HG03575 (cell line): ENCODE data around the gene YES1.
"Not testable (repeated sequence)": the region's sequence is repeated elsewhere in the genome, so short reads cannot be mapped to it uniquely, and the experiment has no call there.

Source experiments
- ATAC-seq: cut with Tn5 transposase; IDR thresholded peaks from one replicate; pipeline ENCODE4 v1.9.1; 2021; ENCODE audit not compliant: unreplicated experiment, insufficient number of reproducible peaks, low FRiP score; ENCODE audit errors: extremely low read depth

YES1 gene

GRCh38 chr18:799943-800342 lies 12.1 kb downstream of the YES1 start:
- no peak for ATAC-seq

GRCh38 chr18:795383-795782 lies 16.7 kb downstream of the YES1 start:
- not testable (repeated sequence) for ATAC-seq

GRCh38 chr18:789397-789796 lies 22.6 kb downstream of the YES1 start:
- ATAC-seq = no peak

DNA sequence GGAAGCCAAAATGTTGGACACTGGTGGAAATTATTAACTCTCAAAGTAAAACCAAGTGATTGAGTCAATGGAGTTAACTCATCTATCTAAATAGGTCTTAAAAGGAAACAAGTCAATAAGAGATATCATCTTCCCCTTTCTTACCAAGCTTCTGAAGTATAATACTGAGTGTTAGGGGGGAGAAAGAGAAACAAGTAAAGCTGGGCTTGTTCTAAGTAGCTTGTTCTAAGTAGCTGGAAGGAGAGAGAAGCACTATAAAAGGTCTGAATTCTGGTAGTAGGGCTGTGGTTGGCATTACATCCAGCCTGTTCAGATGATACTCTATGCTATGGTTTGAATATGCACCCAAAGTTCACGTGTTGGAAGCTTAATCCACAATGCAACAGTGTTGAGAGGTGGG lies 26.8 kb downstream of the YES1 start:
- ATAC-seq = no peak

DNA sequence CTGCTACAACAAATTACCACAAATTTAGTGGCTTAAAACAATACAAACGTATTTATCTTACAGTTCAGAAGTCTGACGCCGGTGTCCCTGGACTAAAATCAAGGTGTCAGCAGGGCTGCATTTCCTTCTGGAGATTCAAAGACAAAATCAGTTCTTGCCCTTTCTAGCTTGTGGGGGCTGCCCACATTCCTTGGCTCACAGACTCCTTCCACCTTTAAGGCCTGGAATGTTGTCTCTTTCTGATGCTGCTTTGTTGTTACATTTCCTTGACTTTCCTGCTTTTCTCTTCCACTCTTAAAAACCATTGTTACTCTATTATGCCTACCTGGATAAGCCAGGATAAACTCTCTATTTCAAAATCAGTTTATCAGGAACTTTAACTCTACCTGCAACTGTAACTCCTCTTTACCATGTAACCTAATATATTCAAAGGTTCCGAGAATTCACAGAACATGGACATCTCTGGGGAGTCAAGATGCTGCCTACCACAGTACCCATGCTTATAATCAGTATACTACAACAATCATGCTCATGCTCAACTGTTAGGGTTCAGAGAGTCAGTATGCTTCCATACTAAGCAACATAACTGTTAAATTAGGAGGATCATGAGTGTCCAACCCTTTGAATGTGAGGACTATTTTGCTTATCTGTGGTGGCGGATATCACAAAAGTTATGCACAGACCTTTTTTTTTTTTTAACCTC lies 27.4 kb downstream of the YES1 start:
- no peak for ATAC-seq

DNA sequence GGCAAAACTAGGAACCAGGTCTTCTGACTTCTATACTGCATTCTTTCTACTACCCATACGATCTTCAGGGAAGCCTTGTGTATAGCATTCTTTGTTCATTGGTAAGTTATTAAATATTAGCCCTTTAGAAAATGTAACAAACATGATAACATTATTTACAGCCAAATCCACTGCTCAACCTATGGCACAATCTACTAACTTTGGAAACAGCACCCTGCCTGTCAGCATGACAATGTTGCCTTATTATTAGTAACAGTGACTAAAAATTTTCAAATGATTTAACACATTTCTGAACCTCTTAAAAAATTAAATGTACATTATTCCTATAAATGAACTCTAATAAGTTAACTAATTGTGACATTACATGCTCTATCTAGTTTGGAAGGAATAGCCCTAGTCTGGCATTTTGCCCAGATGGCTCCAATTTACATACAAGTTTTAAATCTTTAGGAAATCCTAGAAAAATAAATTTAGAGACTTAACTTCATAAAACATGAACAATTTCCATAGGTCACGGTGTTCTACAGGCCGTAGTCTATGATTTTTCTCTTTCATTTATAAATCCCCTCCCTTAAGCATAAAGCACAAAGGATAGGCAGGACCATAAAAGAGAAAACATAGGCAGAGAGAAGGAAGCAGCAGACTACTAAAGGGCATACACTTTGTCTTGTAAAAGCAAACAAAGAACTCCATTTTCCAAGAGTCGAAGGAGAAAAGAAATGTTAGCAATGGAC lies 33.7 kb downstream of the YES1 start:
- ATAC-seq = no peak

DNA sequence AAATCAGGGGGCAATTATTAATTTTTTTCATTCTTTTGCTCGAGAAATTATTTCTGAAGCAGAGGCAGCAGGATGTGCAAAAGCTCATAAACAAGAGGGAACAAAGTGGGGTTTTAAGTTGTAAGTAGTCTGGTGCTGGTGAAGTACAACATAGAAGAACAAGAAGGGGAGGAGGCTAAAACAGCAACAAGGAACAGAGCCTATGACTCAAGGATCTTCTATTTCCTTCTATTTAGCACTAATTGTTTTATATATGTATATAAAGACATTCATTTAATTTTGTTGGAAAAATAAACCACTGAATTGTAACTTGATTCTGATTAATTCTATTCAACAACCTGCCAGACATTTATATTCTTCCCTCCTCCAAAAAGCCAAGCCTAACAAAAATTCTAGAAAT lies 35.0 kb downstream of the YES1 start:
- no peak for ATAC-seq

DNA sequence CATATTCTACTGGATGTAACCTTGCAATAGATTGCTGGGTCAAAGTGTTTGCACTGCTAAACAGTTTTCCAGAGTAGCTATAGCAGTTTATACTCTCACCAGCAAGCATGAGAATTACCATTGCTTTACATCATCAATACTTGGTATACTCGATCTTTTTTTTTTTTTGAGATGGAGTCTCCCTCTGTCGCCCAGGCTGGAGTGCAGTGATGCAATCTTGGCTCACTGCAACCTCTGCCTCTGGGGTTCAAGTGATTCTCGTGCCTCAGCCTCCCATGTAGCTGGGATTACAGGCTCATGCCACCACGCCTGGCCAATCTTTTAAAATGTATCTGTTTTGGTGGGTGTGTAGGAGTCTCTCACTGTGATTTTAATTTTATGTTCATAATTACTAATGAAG lies 36.0 kb downstream of the YES1 start:
- not testable (repeated sequence) for ATAC-seq

GRCh38 chr18:774811-775210 lies 37.2 kb downstream of the YES1 start:
- no peak for ATAC-seq

- ATAC-seq = no peak
These were observed 37.9 kb downstream of the YES1 start for GRCh38 chr18:773980-774624.

- no peak for ATAC-seq
These were observed 41.5 kb downstream of the YES1 start for GRCh38 chr18:770583-770961.

GRCh38 chr18:767961-768360 lies 44.1 kb downstream of the YES1 start:
- no peak for ATAC-seq

DNA sequence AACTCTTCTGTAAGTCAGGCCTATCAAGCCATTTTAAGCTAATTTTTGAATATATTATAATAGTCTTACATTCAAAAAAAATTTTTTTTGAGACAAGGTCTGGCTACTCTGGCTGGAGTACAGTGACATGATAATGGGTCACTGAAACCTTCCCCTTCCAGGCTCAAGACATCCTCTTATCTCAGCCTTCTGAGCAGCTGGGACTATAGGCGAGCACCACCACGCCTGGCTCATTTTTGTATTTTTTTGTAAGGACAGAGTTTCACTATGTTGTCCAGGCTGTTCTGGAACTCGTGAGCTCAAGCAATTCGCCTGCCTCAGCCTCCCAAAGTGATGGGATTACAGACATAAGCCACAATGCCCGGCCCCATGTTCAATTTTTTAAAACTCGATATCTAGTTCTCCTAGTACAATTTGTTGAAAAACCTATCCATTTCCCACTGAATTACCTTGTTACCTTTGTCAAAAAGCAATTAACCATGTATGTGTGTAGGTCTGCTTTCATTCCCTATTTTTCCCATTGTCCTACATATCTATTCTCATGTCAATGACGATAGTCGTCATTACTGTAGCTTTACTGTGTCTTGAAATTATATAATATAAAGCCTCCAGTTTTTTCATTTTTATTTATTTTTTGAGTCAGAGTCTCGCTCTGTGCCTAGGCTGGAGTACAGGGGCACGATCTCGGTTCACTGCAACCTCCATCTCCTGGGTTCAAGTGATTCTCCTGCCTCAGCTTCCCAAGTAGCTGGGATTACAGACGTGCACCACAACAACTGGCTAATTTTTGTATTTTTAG lies 44.8 kb downstream of the YES1 start:
- no peak for ATAC-seq

DNA sequence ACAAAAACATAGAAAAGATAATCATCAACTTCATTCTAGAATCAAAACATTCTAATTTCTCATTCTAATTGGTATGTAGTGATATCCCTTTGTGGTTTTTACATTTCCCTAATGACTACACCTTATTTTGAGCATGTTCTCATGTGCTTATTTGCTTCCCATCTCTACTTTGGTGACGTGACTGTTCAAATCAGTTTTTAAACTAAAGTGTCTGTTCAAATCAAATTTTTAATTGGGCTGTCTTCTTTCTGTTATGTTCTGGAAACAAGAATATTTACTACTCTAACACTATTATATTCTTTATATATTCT lies 45.5 kb downstream of the YES1 start:
- no peak for ATAC-seq

DNA sequence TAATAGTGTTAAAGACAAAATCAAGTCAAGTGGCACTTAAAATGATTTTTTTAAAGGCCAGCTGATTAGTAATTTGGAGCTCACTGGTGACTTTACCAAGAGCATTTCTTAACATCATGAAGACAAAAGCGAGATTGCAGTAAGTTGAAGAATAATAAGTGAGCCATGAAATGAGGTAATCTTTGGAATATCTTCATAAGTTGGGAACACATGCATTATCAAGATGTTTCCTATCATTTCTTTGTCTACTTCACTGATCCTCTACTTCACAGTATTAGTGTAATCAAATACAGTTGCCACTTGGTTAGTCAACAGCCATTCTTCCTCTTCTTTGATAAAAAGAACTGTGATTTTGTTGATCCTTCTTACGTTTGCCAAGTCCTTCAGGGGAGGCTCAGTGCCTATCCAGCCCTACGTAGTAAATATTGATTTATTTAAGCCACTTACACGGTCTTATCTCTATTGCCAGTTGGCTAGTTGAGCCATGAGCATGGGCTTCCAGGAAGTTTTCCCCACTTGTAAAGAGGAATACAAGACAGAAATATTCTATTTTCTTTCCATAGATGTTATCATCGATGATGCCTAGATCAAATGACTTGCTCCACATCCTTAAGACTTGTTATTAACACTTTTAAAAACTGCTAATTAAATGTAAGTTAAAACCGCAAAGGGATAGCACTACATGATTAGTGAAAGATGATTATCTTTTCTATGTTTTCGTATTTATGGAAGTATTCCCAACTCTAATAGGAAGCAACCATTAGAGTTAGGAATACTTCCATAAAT lies 46.1 kb downstream of the YES1 start:
- no peak for ATAC-seq

DNA sequence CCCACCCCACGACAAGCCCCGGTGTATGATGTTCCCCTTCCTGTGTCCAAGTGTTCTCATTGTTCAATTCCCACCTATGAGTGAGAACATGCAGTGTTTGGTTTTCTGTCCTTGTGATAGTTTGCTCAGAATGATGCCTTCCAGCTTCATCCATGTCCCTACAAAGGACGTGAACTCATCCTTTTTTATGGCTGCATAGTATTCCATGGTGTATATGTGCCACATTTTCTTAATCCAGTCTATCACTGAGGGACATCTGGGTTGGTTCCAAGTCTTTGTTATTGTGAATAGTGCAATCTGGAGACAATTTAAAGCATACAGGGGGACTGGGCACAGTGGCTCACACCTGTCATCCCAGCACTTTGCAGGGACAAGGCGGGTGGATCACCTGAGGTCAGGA lies 52.2 kb downstream of the YES1 start:
- ATAC-seq = not testable (repeated sequence)

DNA sequence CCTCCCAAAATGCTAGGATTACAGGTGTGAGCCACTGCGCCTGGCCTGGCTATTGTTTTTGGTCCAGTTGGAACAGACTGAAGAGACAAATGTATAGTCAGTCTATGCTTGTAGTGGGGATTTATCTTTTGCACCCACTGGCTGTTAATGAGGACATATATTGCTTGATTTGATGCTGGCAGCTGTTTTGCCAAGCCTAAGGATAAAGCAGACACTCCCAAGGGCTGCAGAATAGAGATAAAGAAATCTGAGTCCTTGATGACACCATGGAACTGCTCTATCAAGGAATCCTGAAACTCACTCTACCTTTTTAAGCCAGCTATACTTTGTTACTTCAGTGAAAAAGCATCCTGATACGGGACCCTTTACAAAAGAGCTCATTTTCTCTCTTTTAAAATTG lies 56.5 kb downstream of the YES1 start:
- no peak for ATAC-seq

DNA sequence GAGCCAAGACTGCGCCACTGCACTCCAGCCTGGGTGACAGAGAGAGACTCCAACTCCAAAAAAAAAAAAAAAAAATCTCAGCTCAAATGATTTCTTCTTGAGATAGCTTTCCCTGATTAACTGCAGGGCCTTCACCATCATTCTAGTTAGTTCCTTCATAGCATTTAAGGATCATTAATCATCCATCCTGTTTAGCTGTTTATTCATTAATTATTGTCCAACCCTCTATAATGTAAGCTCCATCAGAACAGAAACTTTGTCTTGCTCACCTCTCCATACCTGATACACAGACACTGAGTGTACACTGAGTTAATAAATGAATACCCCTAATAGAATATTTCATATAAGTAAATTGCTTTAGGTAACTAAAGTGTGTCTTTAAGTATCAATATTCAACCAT lies 57.4 kb downstream of the YES1 start:
- no peak for ATAC-seq

DNA sequence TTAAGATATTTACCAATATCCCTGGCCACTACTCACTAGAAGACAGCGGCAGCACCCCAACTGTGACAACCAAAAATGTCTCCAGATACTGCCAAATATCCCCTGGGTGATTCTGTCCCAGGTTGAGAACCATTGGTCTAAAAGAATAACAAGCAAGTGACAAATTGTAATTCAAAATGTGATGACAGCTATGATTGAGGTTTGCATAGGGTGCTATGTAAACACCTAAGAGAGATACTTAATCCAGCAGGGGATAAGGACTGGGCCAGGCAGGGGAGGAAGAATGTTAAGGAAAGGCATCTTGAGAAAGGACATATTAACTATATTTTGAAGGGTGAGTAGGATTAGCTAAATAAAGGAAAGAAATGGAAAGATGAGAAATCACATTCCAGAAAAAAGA lies 61.6 kb downstream of the YES1 start:
- no peak for ATAC-seq
